Thoracic aorta (tissue), 2 donors: ENCODE measurements around the gene TBC1D5. TPM values are rescaled to one million over a fixed set of nuclear protein-coding genes. Genes with fewer than 3 reads are reported as not detected.
A peak's percentile ranks its signal among the peaks of the same experiment; 100 is the strongest.

ENCODE experiments used
- ATAC-seq: fragments of 150-250 bp; one replicate; pipeline ENCODE4 v1.8.0; 2017; ENCODE audit warnings: low read depth; ENCODE audit not compliant: insufficient number of reproducible peaks, low FRiP score
- DNase-seq: peaks from one replicate; pipeline ENCODE4 v3.0.0-alpha.2; 2020; ENCODE audit warnings: low spot score
- H3K27ac ChIP-seq, 2 donors: fragments of 200-600 bp; sonication (generic); 1 replicate in 1 of 2; 2 replicates in 1 of 2; pipeline ENCODE4 v1.5.1; 2016; ENCODE audit warnings: mild to moderate bottlenecking in 2 of 2, moderate library complexity in 2 of 2
- H3K27me3 ChIP-seq: fragments of 200-600 bp; sonication (generic); replicated peaks from 2 replicates; pipeline ENCODE4 v1.6.0; 2016; ENCODE audit warnings: mild to moderate bottlenecking; ENCODE audit not compliant: insufficient read depth
- H3K36me3 ChIP-seq: fragments of 200-600 bp; sonication (generic); one replicate; pipeline ENCODE4 v1.5.1; 2016
- H3K4me1 ChIP-seq, 2 donors: fragments of 200-600 bp; sonication (generic); 1 replicate in 1 of 2; 2 replicates in 1 of 2; pipeline versions ENCODE4 v1.5.1 to v1.6.0; 2016; ENCODE audit warnings: low read depth in 2 of 2, mild to moderate bottlenecking in 1 of 2; ENCODE audit not compliant: control insufficient read depth in 1 of 2
- H3K4me3 ChIP-seq: fragments of 200-600 bp; sonication (generic); 2 replicates; pipeline ENCODE4 v1.5.1; 2016; ENCODE audit warnings: mild to moderate bottlenecking
- H3K9me3 ChIP-seq: fragments of 200-600 bp; sonication (generic); 2 replicates; pipeline ENCODE4 v1.5.1; 2016
- total RNA-seq, 2 donors: library from RNA; depleted of rRNA; stranded (reverse); fragments of >200 nt; gene quantifications; one replicate each; pipeline versions ENCODE4 v1.1.0 to v1.2.3, GENCODE V29; 2016
- TF ChIP-seq, protein P1 (sequence below): fragments of 200-600 bp; sonication (generic); IDR thresholded peaks from one replicate; pipeline ENCODE4 v1.5.1; 2019; ENCODE audit warnings: antibody characterized with exemption

Gene TBC1D5
- total RNA-seq, 2 donors from 2014 or later, result 80.6 to 103 TPM

- Histone ChIP-seq H3K27me3 (no peaks in the 10 kb centered on the region), H3K9me3 (no peaks in the 10 kb centered on the region), H3K36me3 (no peaks in the 10 kb centered on the region), H3K27ac (no peak overlapping the region), H3K4me1 (peaks cover 5 to 15% of the 10 kb centered on the region in 2 donors), H3K4me3 (no peak overlapping the region)
- TF ChIP-seq, protein P1, sequence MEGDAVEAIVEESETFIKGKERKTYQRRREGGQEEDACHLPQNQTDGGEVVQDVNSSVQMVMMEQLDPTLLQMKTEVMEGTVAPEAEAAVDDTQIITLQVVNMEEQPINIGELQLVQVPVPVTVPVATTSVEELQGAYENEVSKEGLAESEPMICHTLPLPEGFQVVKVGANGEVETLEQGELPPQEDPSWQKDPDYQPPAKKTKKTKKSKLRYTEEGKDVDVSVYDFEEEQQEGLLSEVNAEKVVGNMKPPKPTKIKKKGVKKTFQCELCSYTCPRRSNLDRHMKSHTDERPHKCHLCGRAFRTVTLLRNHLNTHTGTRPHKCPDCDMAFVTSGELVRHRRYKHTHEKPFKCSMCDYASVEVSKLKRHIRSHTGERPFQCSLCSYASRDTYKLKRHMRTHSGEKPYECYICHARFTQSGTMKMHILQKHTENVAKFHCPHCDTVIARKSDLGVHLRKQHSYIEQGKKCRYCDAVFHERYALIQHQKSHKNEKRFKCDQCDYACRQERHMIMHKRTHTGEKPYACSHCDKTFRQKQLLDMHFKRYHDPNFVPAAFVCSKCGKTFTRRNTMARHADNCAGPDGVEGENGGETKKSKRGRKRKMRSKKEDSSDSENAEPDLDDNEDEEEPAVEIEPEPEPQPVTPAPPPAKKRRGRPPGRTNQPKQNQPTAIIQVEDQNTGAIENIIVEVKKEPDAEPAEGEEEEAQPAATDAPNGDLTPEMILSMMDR, result peak; percentile 68
- DNase-seq (no peak), ATAC-seq (peak; percentile 76)
Measured at GRCh38 chr3:17233398-17233800, 509.0 kb downstream of the TBC1D5 start.

GRCh38 chr3:17232442-17232841 is 510.0 kb downstream of the TBC1D5 start:
- Histone ChIP-seq H3K27me3 (no peaks in the 10 kb centered on the region), H3K9me3 (no peaks in the 10 kb centered on the region), H3K4me3 (no peak overlapping the region), H3K27ac (no peak overlapping the region), H3K36me3 (no peaks in the 10 kb centered on the region), H3K4me1 (peaks cover 5 to 12% of the 10 kb centered on the region in 2 donors)
- TF ChIP-seq, protein P1, result no peak
- DNase-seq (no peak), ATAC-seq (no peak)

- Histone ChIP-seq H3K27ac (no peak overlapping the region), H3K36me3 (no peaks in the 10 kb centered on the region), H3K4me1 (peaks cover 5 to 10% of the 10 kb centered on the region in 2 donors), H3K4me3 (no peak overlapping the region), H3K27me3 (no peaks in the 10 kb centered on the region), H3K9me3 (no peaks in the 10 kb centered on the region)
- TF ChIP-seq, protein P1, result no peak
- DNase-seq (no peak), ATAC-seq (no peak)
Measured at GRCh38 chr3:17231537-17232261, 510.7 kb downstream of the TBC1D5 start.

- no peaks in the 10 kb centered on the region for H3K36me3 ChIP-seq
- TF ChIP-seq, protein P1, result no peak
- H3K27me3 ChIP-seq, result no peaks in the 10 kb centered on the region
- peaks cover 5 to 9% of the 10 kb centered on the region in 2 donors for H3K4me1 ChIP-seq
- no peaks in the 10 kb centered on the region for H3K9me3 ChIP-seq
- no peak overlapping the region for H3K27ac ChIP-seq
- DNase-seq, result no peak
- no peak for ATAC-seq
- no peak overlapping the region for H3K4me3 ChIP-seq
Measured at GRCh38 chr3:17227472-17227871, 515.0 kb downstream of the TBC1D5 start.

GRCh38 chr3:17221529-17221928 is 520.9 kb downstream of the TBC1D5 start:
- no peaks in the 10 kb centered on the region for H3K4me1 ChIP-seq
- no peaks in the 10 kb centered on the region for H3K36me3 ChIP-seq
- no peaks in the 10 kb centered on the region for H3K9me3 ChIP-seq
- H3K27ac ChIP-seq, result no peak overlapping the region
- TF ChIP-seq, protein P1, result no peak
- H3K4me3 ChIP-seq, result no peak overlapping the region
- no peaks in the 10 kb centered on the region for H3K27me3 ChIP-seq
- ATAC-seq, result no peak
- DNase-seq, result no peak
